Retinal pigment epithelial cell (primary cell): Measurements from ENCODE around the gene CYP4F11.

ENCODE experiments used
- DNase-seq: peaks from one replicate; pipeline ENCODE4 v3.0.0-alpha.2; 2010; ENCODE audit warnings: low read depth
- H3K4me3 ChIP-seq: 2 replicates; pipeline ENCODE4 v1.5.1; 2011; ENCODE audit warnings: mild to moderate bottlenecking, low read length, control low read depth, moderate library complexity
- CTCF ChIP-seq: conservative IDR thresholded peaks from 2 replicates; pipeline ENCODE4 v1.5.1; 2011; ENCODE audit warnings: low read depth, low read length, control low read depth, inconsistent platforms

CYP4F11 gene

GRCh38 chr19:15863272-15863671 lies 71.1 kb downstream of the CYP4F11 start:
- H3K4me3 ChIP-seq, result no peak overlapping the region
- TF ChIP-seq CTCF, result no peak
- no peak for DNase-seq

- no peak for TF ChIP-seq CTCF
These were observed 71.9 kb downstream of the CYP4F11 start for GRCh38 chr19:15862444-15862843.

More at GRCh38 chr19:15862444-15862843, 71.9 kb downstream of the CYP4F11 start:
- DNase-seq, result no peak
- H3K4me3 ChIP-seq, result no peak overlapping the region
